DOHH2 (cell line): ENCODE measurements around the gene TRABD2A.

ENCODE experiments used
- EZH2phosphoT487 ChIP-seq: fragments of 200-600 bp; sonication (generic); IDR thresholded peaks from 2 replicates; pipeline ENCODE4 v1.6.1; 2017; ENCODE audit warnings: borderline replicate concordance, mild to moderate bottlenecking, antibody characterized with exemption, low read length, moderate library complexity, mixed read lengths
- TF ChIP-seq, protein P1 (sequence below): fragments of 200-600 bp; sonication (generic); IDR thresholded peaks from one replicate; pipeline ENCODE4 v1.5.1; 2014; ENCODE audit warnings: antibody characterized with exemption, mild to moderate bottlenecking, low read depth, low read length; ENCODE audit not compliant: poor library complexity, severe bottlenecking

DNA sequence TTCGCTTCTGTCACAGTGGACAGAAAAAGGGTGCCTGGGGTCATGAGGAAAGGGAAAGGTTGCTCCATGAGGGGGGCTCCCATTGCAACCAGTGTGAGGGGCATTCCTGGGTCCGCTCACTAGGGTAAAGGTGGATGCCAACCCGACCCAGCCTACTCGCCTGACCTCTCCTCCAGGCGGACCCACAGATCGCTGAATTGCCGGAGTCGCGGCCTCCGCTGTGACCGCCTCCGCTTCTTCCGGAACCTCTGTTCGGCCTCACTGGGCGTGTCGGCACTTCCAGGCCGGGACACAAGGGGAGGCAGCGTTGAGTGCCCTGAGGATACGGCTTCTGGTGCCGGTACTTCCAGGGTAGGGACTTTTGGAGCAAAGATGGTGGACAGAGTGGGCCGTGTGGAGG, 57.1 kb downstream of the TRABD2A start:
- TF ChIP-seq, protein P1, sequence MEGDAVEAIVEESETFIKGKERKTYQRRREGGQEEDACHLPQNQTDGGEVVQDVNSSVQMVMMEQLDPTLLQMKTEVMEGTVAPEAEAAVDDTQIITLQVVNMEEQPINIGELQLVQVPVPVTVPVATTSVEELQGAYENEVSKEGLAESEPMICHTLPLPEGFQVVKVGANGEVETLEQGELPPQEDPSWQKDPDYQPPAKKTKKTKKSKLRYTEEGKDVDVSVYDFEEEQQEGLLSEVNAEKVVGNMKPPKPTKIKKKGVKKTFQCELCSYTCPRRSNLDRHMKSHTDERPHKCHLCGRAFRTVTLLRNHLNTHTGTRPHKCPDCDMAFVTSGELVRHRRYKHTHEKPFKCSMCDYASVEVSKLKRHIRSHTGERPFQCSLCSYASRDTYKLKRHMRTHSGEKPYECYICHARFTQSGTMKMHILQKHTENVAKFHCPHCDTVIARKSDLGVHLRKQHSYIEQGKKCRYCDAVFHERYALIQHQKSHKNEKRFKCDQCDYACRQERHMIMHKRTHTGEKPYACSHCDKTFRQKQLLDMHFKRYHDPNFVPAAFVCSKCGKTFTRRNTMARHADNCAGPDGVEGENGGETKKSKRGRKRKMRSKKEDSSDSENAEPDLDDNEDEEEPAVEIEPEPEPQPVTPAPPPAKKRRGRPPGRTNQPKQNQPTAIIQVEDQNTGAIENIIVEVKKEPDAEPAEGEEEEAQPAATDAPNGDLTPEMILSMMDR = no peak
- TF ChIP-seq EZH2phosphoT487 = no peak
